ENCODE data around the gene NDUFB6.
A peak's percentile ranks its signal among the peaks of the same experiment; 100 is the strongest.

The NDUFB6 gene

DNA sequence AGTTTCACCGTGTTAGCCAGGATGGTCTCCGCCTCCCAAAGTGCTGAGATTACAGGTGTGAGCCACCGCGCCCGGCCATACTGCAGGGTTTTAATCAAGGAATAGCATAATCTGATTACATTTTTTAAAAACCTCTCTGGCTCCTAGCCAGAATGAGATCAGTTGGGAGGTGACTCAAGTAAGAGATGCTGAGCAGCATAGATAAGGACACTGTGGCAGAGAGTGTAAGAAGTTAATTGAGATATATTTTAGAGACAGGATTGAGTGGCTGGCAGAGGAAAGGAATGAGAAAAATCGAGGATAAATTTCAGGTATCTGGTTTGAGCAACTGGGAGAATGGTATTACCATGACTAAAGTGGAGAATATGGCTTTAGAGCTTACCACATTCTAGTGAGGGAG is 39.6 kb downstream of the NDUFB6 start:
- no peaks in the 10 kb centered on the region for H3K4me1 ChIP-seq (ENCODE audit: control insufficient read depth, low read length)
- no peaks in the 10 kb centered on the region for H3K27me3 ChIP-seq (ENCODE audit: control insufficient read depth, low read length)
- H3F3A ChIP-seq (ENCODE audit: control insufficient read depth, insufficient read depth) = peaks cover 2% of the 10 kb centered on the region; the same call in 1 of the 2 replicates
- no peaks in the 10 kb centered on the region for H3K9me2 ChIP-seq (replicated peaks; ENCODE audit: control insufficient read depth, low read length)
- H3K27ac ChIP-seq (ENCODE audit: low read depth, low read length) = no peak overlapping the region
- no peaks in the 10 kb centered on the region for H3K79me2 ChIP-seq (ENCODE audit: control insufficient read depth, low read length)
- no peak overlapping the region for H3K4me3 ChIP-seq (ENCODE audit: low read length)
- no peaks in the 10 kb centered on the region for H3K9me3 ChIP-seq (ENCODE audit: control insufficient read depth, insufficient read depth, low read length)
- H3K4me2 ChIP-seq (ENCODE audit: low read length) = no peak overlapping the region
- TF ChIP-seq, protein P1, sequence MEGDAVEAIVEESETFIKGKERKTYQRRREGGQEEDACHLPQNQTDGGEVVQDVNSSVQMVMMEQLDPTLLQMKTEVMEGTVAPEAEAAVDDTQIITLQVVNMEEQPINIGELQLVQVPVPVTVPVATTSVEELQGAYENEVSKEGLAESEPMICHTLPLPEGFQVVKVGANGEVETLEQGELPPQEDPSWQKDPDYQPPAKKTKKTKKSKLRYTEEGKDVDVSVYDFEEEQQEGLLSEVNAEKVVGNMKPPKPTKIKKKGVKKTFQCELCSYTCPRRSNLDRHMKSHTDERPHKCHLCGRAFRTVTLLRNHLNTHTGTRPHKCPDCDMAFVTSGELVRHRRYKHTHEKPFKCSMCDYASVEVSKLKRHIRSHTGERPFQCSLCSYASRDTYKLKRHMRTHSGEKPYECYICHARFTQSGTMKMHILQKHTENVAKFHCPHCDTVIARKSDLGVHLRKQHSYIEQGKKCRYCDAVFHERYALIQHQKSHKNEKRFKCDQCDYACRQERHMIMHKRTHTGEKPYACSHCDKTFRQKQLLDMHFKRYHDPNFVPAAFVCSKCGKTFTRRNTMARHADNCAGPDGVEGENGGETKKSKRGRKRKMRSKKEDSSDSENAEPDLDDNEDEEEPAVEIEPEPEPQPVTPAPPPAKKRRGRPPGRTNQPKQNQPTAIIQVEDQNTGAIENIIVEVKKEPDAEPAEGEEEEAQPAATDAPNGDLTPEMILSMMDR (IDR thresholded peaks at IDR 0.05; ENCODE audit: low read depth, low read length, poor library complexity, severe bottlenecking) = no peak
- no peak for TF ChIP-seq EZH2phosphoT487 (IDR thresholded peaks at IDR 0.05; ENCODE audit: borderline replicate concordance, low read length)
- H3K36me3 ChIP-seq (ENCODE audit: control insufficient read depth, low read length) = 0 out of 2 replicates have a peak, but pooled peaks cover 3% of the 10 kb centered on the region
- no peaks in the 10 kb centered on the region for H4K20me1 ChIP-seq (ENCODE audit: control insufficient read depth, insufficient read depth, low read depth, low read length)

DNA sequence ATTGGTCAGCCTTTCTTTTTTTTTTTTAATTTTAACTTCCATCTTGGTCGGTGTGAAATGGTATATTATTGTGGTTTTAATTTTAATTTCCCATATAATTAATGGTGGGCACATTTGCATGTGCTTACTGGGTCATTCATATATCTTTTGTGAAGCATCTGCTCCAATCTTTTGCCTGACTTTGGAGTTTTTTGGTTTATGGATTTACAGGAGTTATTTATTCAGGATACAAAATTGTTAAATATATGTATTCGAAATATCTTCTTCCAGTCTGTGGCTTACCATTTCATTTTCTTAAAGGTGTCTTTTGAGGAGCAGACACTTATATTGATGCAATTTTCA is 46.3 kb downstream of the NDUFB6 start:
- TF ChIP-seq, protein P1 (IDR thresholded peaks at IDR 0.05; ENCODE audit: low read depth, low read length, poor library complexity, severe bottlenecking) = peak; percentile 2
- TF ChIP-seq EZH2phosphoT487 (IDR thresholded peaks at IDR 0.05; ENCODE audit: borderline replicate concordance, low read length) = no peak
- Histone ChIP-seq H3K4me2 (ENCODE audit: low read length) (peak overlapping the region; percentile 59), H3K4me1 (ENCODE audit: control insufficient read depth, low read length) (peaks cover 20% of the 10 kb centered on the region), H3K27ac (ENCODE audit: low read depth, low read length) (no peak overlapping the region), H3K9me3 (ENCODE audit: control insufficient read depth, insufficient read depth, low read length) (no peaks in the 10 kb centered on the region), H3K9me2 (replicated peaks; ENCODE audit: control insufficient read depth, low read length) (no peaks in the 10 kb centered on the region), H4K20me1 (ENCODE audit: control insufficient read depth, insufficient read depth, low read depth, low read length) (no peaks in the 10 kb centered on the region), H3F3A (ENCODE audit: control insufficient read depth, insufficient read depth) (no peaks in the 10 kb centered on the region), H3K79me2 (ENCODE audit: control insufficient read depth, low read length) (no peaks in the 10 kb centered on the region), H3K4me3 (ENCODE audit: low read length) (peak overlapping the region; percentile 83), H3K36me3 (ENCODE audit: control insufficient read depth, low read length) (no peaks in the 10 kb centered on the region), H3K27me3 (ENCODE audit: control insufficient read depth, low read length) (no peaks in the 10 kb centered on the region)

DNA sequence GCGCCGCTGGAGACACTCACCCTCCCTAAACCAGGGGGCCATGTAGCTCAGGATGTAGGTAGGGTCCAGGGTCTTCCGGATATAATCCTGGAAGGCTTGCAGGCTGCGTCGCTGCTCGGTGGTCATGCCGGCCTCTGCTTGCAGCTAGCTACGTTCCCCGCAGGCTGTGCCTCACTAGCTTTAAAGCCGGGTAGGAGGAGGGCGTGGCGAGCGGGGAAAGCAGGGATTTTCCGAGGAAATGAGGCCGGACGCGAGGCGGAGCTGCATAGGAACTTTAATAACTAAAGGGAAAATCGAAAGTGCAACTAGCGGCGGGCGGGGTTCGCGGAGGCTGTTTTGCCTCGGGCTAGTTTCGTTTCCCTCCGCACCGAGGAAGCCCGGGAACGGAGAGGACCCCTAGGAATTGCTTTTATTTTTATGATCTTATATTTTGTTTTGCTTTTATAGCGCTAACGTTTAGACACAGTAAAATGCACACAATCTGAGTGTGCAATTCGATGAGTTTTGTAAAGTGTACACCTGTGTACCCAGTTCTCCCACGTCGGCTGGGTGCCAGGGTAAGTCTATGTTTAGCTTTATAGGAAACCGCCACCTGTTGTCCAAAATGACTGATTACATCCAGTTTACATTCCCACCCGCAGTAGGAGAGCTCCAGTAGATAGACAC is 46.8 kb downstream of the NDUFB6 start, which contains the start of gene RIGI:
Gene RIGI (minus strand): TSS at position 156 of the 666 bp plus-strand sequence. CDS start 30 bp downstream, at position 126.
- Histone ChIP-seq H3K27ac (ENCODE audit: low read depth, low read length) (no peak within 1 kb of the TSS), H3K79me2 (ENCODE audit: control insufficient read depth, low read length) (no peaks in the 10 kb centered on the region)

More for the DNA sequence above, 46.8 kb downstream of the NDUFB6 start, which contains the start of gene RIGI:
- no peaks in the 10 kb centered on the region for H3K9me2 ChIP-seq (replicated peaks; ENCODE audit: control insufficient read depth, low read length)
- peak within 1 kb of the TSS; percentile 83 for H3K4me3 ChIP-seq (ENCODE audit: low read length)
- H4K20me1 ChIP-seq (ENCODE audit: control insufficient read depth, insufficient read depth, low read depth, low read length) = no peaks in the 10 kb centered on the region
- H3K9me3 ChIP-seq (ENCODE audit: control insufficient read depth, insufficient read depth, low read length) = no peaks in the 10 kb centered on the region
- H3K4me2 ChIP-seq (ENCODE audit: low read length) = peak within 1 kb of the TSS; percentile 59
- no peaks in the 10 kb centered on the region for H3K27me3 ChIP-seq (ENCODE audit: control insufficient read depth, low read length)
- peaks cover 20% of the 10 kb centered on the region for H3K4me1 ChIP-seq (ENCODE audit: control insufficient read depth, low read length)
- H3F3A ChIP-seq (ENCODE audit: control insufficient read depth, insufficient read depth) = no peaks in the 10 kb centered on the region
- no peaks in the 10 kb centered on the region for H3K36me3 ChIP-seq (ENCODE audit: control insufficient read depth, low read length)
- TF ChIP-seq, protein P1 (IDR thresholded peaks at IDR 0.05; ENCODE audit: low read depth, low read length, poor library complexity, severe bottlenecking) = peak; percentile 45
- TF ChIP-seq EZH2phosphoT487 (IDR thresholded peaks at IDR 0.05; ENCODE audit: borderline replicate concordance, low read length) = no peak
